ENCODE results near the gene HCAR3. TPM values are rescaled to one million over a fixed set of nuclear protein-coding genes. Genes with fewer than 3 reads are reported as not detected.

Gene HCAR3
- total and polyA plus RNA-seq, 3 donors from 2014 or later: 0.24 to 0.36 TPM; not detected in 1

DNA sequence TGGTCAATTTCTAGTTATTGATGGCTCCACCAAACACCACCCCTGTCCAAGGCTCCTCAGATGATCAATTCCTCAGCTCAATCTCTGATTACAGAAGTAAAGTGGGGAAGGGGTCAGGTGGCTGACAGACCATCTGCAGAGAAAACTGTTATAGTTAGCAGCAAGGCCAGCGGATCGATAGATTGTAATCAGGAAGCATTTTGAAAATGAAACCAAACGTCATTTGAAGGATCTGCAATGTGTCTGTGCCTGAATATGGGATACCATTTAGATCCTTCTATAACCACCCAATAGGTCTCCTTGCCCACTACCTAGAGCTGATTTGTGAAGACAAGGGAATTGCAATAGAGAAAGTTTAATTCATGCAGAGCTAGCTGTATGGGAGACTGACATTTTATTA is 25.0 kb downstream of the HCAR3 start:
- no peaks in the 10 kb centered on the region for H3K36me3 ChIP-seq (ENCODE audit: low read depth, missing control alignments)
- H3K9me3 ChIP-seq: no peaks in the 10 kb centered on the region
- no peaks in the 10 kb centered on the region for H3K4me1 ChIP-seq
- no peak for DNase-seq
- TF ChIP-seq POLR2A (IDR thresholded peaks at IDR 0.05): no peak
- TF ChIP-seq, protein P1, sequence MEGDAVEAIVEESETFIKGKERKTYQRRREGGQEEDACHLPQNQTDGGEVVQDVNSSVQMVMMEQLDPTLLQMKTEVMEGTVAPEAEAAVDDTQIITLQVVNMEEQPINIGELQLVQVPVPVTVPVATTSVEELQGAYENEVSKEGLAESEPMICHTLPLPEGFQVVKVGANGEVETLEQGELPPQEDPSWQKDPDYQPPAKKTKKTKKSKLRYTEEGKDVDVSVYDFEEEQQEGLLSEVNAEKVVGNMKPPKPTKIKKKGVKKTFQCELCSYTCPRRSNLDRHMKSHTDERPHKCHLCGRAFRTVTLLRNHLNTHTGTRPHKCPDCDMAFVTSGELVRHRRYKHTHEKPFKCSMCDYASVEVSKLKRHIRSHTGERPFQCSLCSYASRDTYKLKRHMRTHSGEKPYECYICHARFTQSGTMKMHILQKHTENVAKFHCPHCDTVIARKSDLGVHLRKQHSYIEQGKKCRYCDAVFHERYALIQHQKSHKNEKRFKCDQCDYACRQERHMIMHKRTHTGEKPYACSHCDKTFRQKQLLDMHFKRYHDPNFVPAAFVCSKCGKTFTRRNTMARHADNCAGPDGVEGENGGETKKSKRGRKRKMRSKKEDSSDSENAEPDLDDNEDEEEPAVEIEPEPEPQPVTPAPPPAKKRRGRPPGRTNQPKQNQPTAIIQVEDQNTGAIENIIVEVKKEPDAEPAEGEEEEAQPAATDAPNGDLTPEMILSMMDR (IDR thresholded peaks at IDR 0.05): no peak
- no peak overlapping the region for H3K27ac ChIP-seq
- no peaks in the 10 kb centered on the region for H3K27me3 ChIP-seq
- intact Hi-C loops (cut with DNase I; ENCODE audit: low total_unique reads): no loop called here
- no peak overlapping the region for H3K4me3 ChIP-seq
- 84 to 90% methylated on average over 3 of the region's 3 CpGs for WGBS, 2 donors

DNA sequence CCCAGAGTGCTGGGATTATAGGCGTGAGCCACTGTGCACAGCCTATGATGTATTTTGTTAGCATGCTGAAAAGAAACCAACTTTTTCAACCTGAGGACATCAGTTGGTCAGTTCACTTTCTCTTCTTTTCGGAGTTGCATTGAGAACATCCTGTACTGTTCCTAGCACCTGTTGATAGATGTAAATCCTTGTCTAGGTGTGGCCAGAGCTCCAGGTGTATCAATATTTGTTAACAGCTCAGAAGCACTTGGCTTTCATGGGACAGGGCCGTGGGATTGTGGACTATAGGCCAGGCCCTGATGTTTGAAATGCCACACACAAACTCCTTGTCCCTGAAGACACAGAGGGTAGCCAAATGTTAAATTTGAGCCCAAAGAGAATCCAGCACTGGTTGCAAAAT is 28.3 kb downstream of the HCAR3 start:
- H3K4me3 ChIP-seq: no peak overlapping the region
- WGBS, 2 donors: 84 to 94% methylated on average over 3 of the region's 3 CpGs
- no peaks in the 10 kb centered on the region for H3K27me3 ChIP-seq
- TF ChIP-seq, protein P1 (IDR thresholded peaks at IDR 0.05): no peak
- no peak for TF ChIP-seq POLR2A (IDR thresholded peaks at IDR 0.05)
- DNase-seq: no peak
- no peaks in the 10 kb centered on the region for H3K4me1 ChIP-seq
- intact Hi-C loops (cut with DNase I; ENCODE audit: low total_unique reads): no loop called here
- no peaks in the 10 kb centered on the region for H3K36me3 ChIP-seq (ENCODE audit: low read depth, missing control alignments)
- no peak overlapping the region for H3K27ac ChIP-seq
- no peaks in the 10 kb centered on the region for H3K9me3 ChIP-seq

DNA sequence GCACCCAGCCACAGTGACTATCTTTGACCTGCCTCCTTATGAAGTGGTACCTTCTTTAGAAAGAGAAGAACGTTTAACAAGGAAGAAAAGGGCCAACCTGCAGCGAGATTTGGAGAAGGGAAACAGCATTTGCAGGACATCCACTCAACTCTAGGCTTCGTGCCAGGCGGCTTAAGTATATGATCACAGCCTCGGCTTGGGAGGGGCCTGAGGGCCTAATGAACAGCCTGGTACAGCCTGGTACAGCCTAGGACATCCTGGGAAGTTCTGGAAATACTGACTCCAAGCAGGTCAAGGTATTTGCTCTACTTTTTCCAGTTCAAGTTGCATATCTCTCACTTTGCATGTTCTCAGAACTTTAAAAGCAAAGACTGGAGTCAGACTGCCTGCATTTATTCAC is 29.5 kb downstream of the HCAR3 start:
- Histone ChIP-seq H3K27ac (no peak overlapping the region), H3K27me3 (no peaks in the 10 kb centered on the region), H3K36me3 (ENCODE audit: low read depth, missing control alignments) (no peaks in the 10 kb centered on the region), H3K4me3 (no peak overlapping the region), H3K9me3 (no peaks in the 10 kb centered on the region), H3K4me1 (no peaks in the 10 kb centered on the region)
- TF ChIP-seq, protein P1 (IDR thresholded peaks at IDR 0.05): no peak
- no peak for TF ChIP-seq POLR2A (IDR thresholded peaks at IDR 0.05)
- 65 to 82% methylated on average over 5 of the region's 5 CpGs for WGBS, 2 donors
- intact Hi-C loops (cut with DNase I; ENCODE audit: low total_unique reads): no loop called here
- DNase-seq: no peak

DNA sequence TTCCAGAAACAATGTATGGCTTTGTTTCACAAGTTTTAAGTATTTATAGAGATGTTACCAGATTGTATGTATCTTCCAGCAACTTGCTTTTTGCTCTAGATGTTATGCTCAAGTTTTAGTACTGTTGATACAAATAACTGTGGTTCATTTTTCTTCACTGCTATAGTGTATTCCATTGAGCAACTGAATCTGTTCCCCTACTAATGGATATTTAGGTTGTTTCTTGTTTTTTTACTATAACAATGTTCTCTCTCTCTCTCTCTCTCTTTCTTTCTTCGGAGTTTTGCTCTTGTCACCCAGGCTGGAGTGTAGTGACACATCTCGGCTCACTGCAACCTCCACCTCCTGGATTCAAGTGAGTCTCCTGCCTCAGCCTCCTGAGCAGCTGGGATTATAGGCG is 30.1 kb downstream of the HCAR3 start:
- Histone ChIP-seq H3K27ac (no peak overlapping the region), H3K9me3 (no peaks in the 10 kb centered on the region), H3K4me3 (no peak overlapping the region), H3K36me3 (ENCODE audit: low read depth, missing control alignments) (no peaks in the 10 kb centered on the region), H3K4me1 (no peaks in the 10 kb centered on the region), H3K27me3 (no peaks in the 10 kb centered on the region)
- no peak for TF ChIP-seq POLR2A (IDR thresholded peaks at IDR 0.05)
- TF ChIP-seq, protein P1 (IDR thresholded peaks at IDR 0.05): no peak
- WGBS, 2 donors: 90 to 97% methylated on average over 3 of the region's 3 CpGs
- DNase-seq: no peak
- intact Hi-C loops (cut with DNase I; ENCODE audit: low total_unique reads): no loop called here

DNA sequence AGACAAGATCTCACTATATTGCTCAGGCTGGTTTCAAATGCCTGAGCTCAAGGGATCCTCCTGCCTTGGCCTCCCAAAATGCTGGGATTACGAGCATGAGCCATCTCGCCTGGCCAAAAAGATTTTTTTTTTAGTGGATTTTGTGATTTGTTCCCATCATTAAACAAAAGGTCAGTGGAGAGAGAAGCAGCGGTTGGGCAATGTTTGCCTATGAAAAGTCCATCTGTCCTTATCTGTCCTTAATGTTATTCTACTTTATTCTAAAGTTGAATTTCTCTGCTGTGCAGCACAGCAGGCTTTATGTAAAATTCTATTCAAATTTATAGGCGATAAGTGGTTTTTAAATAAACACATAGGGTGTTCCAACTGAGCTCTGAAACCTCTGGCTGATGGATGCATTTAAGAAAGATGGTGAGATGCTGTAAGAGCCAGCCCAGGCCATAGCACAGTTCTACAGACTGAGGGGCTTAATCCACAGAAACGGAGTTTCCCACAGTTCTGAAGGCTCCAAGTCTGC is 32.3 kb downstream of the HCAR3 start:
- Histone ChIP-seq H3K27ac (no peak overlapping the region), H3K27me3 (no peaks in the 10 kb centered on the region), H3K9me3 (no peaks in the 10 kb centered on the region), H3K4me1 (no peaks in the 10 kb centered on the region), H3K4me3 (no peak overlapping the region), H3K36me3 (ENCODE audit: low read depth, missing control alignments) (no peaks in the 10 kb centered on the region)
- TF ChIP-seq, protein P1 (IDR thresholded peaks at IDR 0.05): no peak
- TF ChIP-seq POLR2A (IDR thresholded peaks at IDR 0.05): no peak
- 84 to 88% methylated on average over 5 of the region's 5 CpGs for WGBS, 2 donors
- intact Hi-C loops (cut with DNase I; ENCODE audit: low total_unique reads): no loop called here
- DNase-seq: no peak
